NCI-H1105 (cell line): ENCODE results near the gene NSL1.
"Not testable (repeated sequence)": the region's sequence is repeated elsewhere in the genome, so short reads cannot be mapped to it uniquely, and the experiment has no call there.

Experiments
- DNase-seq: peaks from one replicate; lab custom pipeline; 2025; lab: John Stamatoyannopoulos, UW

The NSL1 gene

DNA sequence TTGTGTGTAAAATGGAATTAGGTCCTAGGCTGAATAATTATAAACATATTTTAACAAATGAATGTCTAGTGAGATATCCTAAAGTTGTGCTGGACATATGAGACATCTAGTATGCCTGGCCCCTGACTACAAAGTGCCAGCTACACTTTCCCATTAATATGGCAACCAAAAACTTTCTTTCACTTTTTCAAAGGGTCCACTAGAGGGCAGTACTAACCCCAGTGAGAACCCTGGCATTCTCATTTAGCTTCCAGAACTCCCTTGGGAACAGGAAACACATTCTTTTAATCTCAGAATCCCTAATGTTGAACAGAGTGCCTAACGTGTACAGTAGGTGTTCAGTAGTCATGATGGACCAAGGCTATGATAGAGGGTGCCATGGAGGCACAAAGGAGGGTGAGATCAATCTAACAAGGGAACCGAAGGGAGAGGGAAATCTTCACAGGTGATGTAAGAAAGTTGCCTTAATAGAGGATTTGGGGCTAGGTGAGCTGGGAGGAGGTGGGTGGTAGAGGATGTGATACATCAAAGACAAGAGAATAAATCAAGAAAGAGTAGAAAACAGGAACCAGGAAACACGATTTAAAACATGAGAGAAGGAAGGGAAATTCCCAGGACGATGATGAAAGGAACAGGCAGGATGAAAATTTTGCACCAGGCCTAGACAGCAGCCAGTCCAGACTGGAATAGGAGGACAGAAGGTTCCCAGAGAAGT is 41.6 kb downstream of the NSL1 start:
- DNase-seq, result peak; percentile 48

DNA sequence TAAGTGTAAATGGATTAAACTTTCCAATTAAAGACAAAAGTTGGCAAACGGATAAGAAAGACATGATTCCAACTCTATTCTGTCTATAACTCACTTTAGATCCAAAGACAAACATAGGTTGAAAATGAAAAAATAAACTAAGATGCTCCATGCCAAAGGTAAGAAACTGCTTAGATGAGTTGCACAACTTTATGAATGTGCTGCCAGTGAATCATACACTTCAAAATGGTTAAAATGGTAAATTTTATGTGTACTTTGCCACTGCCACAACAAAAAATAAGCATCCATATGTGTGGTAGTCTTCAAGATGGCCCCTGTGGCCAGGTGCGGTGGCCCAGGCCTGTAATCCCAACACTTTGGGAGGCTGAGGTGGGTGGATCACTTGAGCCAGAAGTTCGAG is 45.0 kb downstream of the NSL1 start:
- DNase-seq, result no peak

DNA sequence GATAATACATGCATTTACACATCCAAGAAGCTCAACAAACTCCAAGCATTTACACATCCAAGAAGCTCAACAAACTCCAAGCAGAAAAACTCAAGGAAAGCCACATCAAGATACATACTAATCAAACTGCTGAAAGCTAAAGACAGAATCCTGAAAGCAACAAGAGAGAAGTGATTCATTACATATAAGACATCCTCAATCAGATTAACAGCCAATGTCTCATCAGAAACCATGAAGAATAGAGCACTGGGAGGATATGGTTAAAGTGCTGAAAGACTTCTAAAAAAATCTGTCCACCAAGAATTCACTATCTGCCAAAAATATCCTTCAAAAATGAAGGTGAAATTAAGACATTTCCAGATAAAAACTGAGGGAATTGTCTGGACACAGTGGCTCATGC is 46.3 kb downstream of the NSL1 start:
- no peak for DNase-seq

DNA sequence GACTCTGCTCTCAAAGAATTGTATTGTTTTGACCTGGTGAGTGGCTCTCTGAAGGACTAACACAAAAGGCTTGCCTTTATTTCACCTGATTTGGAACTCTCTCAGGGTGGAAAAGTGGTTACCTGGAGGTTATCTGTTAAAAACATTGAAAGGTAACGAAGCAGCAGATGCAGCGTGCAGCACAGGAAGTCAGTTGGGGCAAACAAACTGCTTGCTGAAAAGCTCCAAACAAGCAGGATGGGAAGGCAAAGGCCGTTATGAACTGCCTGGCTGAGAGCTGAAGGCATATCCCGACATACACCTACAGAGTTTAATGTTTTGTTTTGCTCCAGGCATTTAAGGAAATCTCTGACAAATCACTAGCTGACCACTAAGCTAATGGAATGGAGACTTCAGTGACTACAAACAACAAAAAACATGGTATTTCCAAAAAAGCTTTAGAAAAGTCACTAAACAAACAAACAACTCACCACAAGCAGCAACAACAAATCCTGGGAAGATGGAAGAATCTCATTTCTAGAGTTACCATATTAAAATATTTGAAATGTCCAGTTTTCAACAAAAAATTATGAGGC is 47.6 kb downstream of the NSL1 start:
- no peak for DNase-seq

DNA sequence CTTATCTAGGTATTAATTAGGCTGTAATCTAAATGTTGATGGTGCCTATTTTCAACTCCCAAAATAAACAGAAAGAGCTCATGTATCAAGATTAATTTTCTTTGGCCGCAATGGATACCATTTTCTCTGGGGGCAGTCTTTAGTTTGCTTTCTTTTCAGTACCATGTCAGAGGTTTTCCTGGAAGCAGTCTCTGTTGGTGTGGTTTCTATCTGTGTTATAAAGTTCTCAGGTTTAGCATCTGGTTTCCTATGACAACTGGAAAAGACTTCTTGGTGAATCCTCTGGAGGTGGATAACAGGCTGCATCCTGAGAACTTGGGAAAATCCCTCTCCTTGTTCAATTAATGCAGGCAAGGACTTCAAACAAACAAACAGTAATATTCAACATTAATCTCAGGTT is 53.2 kb downstream of the NSL1 start:
- DNase-seq, result no peak

DNA sequence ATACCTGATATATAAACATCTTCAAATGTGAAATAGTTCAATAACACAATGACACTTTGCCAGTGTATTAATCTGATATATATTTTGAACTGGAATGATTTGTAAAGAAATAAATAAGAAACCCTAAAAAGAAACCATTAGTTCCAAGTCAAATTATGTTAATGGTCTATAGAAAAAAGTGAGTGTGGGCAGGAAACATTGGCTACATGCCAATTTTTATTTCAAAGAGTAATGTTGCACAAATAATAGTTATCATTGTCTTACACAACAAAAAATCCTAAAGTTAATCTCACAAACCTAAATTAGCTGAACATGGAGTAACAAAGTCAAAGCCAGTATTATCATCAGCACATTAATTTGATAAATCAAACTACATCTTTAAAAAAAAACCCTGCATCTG is 54.0 kb downstream of the NSL1 start:
- DNase-seq, result no peak

DNA sequence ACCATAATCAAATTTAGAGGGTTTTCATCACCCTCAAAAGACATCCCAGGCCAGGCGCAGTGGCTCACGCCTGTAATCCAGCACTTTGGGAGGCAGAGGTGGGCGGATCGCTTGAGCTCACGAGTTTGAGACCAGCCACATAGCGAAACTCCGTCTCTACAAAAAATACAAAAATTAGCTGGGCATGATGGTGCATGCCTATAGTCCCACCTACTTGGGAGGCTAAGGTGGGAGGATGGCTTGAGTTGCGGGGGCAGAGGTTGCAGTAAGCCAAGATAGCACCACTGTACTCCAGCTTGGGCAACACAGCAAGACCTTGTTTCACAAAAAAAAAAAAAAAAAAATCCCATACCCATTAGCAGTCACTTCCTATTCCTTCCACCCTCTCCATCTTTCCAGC is 58.5 kb downstream of the NSL1 start:
- DNase-seq, result no peak

DNA sequence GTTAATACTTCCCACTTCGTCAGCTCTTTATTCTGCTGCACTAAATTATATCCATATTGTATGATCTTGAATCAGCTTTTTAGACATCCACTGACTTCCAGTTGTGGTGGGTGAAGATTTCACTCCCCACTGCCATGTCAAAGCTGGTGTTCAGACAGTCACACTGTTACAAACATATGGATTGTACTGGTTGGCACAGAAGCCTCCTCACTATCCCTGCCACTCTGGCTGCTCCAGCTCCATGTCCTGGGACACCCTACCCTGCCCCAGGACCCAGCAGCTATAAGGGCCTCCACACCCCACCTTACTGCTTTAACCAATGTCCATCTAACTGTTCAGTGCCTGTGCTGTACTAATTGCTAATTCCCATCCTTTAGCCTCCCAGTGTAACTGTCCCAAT is 59.9 kb downstream of the NSL1 start:
- DNase-seq, result no peak

DNA sequence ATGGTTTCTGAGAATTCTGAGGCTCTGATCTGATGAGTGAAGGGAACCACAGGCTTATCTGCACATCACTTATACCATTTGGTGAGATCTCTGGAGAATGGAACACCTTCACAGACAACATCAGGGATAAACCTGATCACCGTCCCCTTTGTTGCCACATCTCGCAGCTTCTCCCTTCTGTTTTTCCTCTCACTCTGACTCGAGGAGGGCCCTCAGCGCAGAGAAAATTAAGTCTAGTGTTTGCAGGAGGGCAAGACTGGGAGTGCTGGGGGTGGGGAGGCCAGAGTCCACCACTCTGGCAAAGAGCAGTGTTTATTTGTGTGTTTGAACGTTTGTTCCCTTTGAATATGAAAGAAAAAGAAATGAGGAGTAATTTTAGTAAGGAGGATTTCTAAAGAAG is 63.0 kb downstream of the NSL1 start:
- no peak for DNase-seq

DNA sequence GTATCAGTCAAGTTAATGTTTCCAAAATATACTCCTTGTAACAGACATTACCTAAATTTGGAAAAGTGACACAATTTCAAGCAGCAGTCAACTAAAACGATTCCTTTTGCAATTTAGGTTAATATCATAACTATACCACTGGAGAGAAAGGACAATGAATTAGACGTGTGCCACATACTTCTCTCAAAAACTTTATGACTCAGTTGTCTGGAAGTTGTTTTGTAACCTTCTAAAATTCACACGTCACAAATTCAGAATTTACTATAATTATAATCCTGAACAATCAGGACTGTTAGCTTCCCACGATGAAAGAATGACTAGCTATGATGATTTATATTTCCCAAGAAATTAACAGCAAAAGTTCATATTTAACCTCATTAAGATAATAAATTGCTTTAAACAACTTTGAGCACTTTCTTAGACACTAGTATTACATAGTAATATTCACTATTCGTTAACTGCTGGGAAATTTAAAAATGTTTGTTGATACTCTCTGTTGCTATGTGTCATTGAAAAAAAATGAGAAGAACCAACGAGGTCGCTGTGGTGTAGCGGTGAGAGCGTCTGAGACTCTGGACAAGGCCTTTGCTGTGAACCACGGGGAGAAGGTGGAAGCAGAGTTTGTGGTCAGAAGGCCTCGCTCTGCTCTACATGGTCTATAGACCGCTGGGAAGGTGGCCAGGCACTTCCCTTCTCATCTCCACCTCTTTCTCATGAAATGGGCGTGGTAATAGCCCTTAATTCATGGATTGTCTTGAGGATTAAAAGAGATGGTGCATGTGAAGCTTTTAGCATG is 64.0 kb downstream of the NSL1 start:
- no peak for DNase-seq

DNA sequence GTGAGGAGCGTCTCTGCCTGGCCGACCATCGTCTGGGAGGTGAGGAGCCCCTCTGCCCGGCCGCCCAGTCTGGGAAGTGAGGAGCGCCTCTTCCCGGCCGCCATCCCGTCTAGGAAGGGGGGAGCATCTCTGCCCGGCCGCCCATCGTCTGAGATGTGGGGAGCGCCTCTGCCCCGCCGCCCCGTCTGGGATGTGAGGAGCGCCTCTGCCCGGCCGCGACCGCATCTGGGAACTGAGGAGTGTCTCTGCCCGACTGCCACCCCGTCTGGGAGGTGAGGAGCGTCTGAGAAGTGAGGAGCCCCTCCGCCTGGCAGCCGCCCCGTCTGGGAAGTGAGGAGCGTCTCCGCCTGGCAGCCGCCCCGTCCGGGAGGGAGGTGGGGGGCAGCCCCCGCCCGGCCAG is 66.9 kb downstream of the NSL1 start:
- not testable (repeated sequence) for DNase-seq

DNA sequence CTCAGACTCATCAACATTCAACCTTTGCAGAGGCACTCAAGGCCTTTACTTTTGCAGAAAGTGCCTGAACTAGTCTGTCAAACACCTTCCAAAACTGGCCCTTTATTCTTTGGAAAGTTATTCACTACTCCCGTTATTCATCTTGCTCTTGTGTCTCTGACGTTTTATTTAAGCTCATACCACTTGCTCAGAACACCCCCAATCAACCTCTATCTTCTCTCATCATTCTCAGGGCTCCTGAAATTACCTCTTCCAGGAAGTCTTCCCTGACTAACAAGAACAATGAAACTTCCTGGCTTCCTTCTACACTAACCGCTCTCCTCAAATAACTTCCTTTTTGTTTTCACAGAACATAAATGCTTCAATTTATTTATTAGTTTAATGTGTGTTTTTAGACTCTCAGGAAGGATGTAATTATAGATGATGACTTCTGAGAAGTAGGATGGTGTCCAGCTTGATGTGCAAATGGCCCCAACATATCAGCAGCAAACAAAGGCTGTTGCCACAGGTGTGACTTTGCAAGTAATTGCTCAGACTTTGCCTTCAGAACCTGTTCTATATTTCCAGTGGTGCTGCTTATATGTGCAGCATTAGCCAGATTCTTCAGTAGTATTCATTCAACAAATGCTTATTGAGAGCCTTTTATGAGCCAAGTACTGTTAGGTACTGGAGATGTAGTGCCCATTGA is 69.2 kb downstream of the NSL1 start:
- no peak for DNase-seq

DNA sequence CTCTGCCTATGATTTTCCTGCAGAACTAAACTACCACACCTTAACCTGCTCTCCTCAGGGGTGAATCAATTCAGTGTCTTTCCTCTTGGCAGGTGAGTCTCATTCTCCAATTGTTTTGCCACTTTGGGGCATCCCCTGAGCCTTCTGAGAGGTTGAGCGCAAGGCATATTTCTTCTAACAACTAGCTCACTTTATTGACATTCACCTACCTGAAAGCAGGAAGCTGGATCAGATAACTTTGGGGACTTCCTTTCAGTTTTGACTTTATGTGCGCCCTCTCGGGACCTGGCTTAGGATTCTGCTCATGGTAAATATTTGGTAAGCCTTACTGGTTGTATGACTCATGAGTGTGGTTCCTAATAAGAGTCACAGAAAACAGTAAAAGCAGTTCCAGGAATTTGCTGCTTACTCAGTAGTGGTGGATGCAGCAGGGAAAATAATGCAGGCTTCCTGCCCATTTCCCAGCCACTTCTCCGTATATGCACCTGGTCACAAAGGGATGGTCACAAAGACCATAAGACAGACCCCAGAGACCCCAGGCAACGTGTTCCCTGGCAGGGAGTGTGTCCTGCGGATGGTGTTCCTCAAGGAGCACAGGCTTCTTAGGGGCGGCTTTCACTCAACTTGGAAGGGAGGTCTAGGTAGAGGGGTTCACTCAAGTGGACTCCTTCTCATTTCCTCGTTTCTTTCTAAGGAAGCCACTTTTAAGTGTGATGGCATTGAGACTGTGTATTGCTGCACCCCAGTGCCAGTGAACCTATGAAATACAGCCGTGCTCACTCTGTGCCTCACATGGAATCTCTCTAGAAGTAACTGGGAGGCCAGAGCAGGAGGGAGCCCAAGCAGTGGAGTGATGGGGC is 70.0 kb downstream of the NSL1 start:
- no peak for DNase-seq

DNA sequence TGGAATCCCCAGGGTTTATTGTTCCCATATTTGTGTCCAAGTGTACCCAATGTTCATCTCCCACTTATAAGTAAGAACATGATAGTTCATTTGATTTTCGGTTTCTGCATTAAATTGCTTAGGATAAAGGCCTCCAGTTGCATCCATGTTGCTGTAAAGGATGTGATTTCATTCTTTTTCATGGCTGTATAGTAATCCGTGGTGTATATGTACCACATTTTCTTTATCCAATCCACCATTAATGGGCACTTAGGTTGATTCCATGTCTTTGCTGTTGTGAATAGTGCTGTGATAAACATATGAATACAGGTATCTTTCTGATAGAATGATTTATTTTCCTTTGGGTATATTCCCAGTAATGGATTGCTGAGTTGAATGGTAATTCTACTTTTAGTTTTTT is 71.9 kb downstream of the NSL1 start:
- no peak for DNase-seq

DNA sequence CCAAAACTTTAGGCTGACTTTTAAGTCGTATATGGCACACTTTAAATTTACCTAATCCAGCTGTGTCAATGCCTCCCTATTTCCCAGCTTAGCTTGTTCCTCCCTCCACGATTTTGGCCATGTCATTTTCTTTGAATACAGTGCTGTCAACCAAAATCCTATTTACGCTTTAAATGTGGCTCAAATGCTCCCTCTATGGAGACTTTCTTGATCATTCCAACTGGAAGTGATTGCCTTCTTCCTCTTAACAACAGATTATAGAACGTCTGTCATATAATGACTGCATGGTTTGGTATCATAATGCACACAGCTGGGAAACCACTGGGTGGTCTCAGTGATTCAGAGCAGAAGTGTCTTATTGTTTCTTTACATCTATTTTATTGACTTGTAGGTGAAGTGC is 73.1 kb downstream of the NSL1 start:
- no peak for DNase-seq

DNA sequence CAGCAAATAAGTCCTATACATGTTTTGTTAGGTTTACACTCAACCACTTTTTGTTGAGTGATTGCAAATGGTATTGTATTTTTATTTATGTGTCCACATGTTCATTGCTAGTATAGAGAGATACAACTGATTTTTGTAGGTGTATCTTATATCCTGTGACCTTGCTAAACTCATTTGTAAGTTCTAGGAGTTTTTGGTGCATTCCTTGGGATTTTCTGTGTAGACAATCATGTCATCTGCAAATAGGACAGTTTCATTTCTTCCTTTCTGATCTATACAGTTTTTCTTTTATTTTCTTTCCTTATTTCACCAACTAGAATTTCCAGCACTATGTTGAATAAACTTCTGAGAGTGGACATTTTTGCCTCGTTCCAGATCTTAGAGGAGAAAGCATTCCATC is 75.4 kb downstream of the NSL1 start:
- no peak for DNase-seq

DNA sequence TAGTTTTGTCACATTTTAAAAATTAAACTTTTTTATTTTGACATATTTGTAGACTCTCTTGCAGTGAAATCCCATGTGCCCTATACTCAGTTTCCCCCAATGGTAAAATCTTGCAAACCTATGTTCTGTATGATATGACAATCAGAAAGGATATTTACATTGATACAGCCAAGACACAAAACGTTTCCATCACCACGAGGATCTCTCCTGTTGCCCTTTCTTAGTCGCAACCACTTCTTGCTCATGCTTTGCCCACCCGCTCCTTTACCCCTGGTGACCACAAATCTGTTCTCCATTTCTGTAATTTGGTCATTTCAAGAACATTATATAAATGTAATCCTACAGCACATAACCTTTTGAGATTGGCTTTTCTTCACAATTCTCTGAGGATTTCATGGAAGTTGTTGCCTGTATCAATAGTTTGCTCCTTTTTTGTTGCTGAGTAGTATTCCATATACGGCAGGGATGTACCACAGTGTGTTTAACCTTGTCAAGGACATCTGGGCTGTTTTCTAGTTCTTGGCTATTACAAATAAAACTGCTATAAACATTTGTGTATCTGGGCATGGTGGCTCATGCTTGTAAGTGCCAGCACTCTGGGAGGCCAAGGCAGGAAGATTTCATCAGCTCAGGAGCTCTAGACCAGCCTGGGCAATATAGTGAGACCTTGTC is 78.0 kb downstream of the NSL1 start:
- DNase-seq, result no peak

DNA sequence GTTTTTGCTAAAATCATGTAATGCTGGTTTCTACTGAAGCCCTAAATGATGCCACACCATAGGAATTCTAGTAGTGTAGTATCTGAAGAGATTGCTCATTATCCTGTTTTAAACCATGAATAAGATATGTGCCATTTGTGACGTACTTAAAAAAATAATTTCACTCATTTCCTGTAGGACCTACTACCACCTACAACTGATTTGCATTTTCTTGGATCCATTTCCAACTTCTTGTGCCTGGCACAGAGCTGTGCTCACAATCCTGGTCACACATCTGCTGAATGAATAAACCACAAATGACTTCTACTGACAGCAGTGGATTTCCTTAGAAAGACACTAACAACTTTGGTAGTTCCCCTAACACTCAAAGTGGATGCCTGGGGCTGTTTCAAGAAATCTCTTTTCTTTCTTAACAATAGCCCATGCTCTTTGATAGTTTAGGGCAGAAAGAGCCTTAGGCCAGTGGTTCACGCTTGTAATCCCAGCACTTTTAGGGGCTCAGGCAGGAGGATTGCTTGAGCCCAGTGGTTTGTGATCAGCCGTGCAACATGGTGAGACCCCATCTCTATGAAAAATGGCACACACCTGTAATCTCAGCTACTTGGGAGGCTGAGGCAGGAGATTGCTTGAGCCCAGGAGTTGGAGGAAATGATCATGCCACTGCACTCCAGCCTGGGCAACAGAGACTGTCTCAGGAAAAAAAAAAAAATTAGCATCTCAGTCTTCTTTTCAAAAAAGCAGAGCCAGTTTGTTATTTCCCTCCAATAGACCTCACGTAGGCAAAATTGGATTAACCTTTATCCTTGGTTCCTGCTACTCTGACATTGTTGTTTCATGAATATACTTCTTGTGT is 78.9 kb downstream of the NSL1 start:
- DNase-seq, result no peak

DNA sequence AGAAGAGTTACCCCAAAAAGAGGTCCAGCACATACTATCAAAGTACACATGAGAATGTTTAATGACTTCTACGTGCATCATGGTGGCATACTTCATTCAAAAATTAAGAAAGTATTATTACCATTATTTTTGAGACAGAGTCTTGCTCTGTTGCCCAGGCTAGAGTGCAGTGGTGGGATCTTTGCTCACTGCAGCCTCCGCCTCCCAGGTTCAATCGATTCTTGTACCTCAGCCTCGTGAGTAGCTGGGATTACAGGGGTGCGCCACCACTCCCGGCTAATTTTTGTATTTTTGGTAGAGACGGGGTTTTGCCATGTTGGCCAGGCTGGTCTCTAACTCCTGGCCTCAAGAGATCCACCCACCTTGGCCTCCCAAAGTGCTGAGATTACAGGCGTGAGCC is 79.6 kb downstream of the NSL1 start:
- DNase-seq, result not testable (repeated sequence)

DNA sequence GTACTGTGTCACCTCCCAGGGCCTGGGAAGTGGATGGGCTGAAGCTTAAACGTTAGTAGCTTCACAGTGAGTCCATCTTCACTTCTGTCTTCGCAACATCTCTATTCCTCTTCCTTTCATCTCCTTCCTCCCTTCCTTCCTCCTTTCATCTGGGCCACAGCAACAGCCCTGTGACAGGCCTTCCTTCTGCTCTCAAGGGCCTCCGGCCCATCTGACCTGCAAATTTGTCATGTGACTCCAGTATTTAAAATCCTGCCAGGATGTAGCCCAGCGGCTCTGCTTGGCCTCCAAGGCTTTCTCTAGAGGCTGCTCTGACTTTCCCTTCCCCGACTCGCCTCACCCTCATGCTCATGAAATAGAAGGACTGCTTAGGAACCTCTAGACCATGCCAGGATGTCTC is 81.0 kb downstream of the NSL1 start:
- no peak for DNase-seq
